K562 (cell line): ENCODE results near the gene CFAP221. TPM values are rescaled to one million over a fixed set of nuclear protein-coding genes. Genes with fewer than 3 reads are reported as not detected.

Source experiments
- ATAC-seq: fragments of 200-7000 bp; cut with Tn5 transposase; 3 replicates; pipeline ENCODE4 v1.9.1; 2020; ENCODE audit warnings: moderate library complexity
- BruUV-seq: library from RNA; stranded (reverse); fragments of 400-500 nt; replicated peaks from 2 replicates; lab custom pipeline; 2021; lab: Mats Ljungman, UMichigan
- CTCF ChIA-PET: fragments of 300-600 bp; formaldehyde crosslinking; extraction: SDS; loops from one replicate; lab custom pipeline; 2021; ENCODE audit warnings: low intra/inter-chr PET ratio; lab: Yijun Ruan, JAX
- POLR2A ChIA-PET: fragments of 300-600, 350-650 bp; sonication (Branson Sonifier 250); formaldehyde crosslinking; extraction: SDS; loops from one replicate; lab custom pipeline; 2021; ENCODE audit warnings: antibody characterized with exemption, inconsistent platforms; lab: Yijun Ruan, JAX
- DNase-seq, 4 experiments: peaks; one replicate each; pipeline versions ENCODE4 v3.0.0 to v3.0.0-alpha.2; 2011 to 2018; ENCODE audit warnings: low spot score in 3 of 4, mixed read lengths in 3 of 4; ENCODE audit errors: extremely low read depth in 1 of 4
- FAIRE-seq: peaks from 2 replicates; lab custom pipeline; 2011; peaks lifted over from hg19 to GRCh38; lab: Jason Lieb, UNC
- H2AFZ ChIP-seq: 2 replicates; pipeline ENCODE4 v1.6.0; 2011; ENCODE audit warnings: low read depth, low read length, control low read depth, inconsistent platforms
- H3K27ac ChIP-seq: fragments of 200-600 bp; 3 replicates; pipeline ENCODE4 v1.8.0; 2011; ENCODE audit warnings: low read depth, mild to moderate bottlenecking, control low read depth, inconsistent platforms, low read length, moderate library complexity, mixed read lengths; ENCODE audit errors: extremely low read depth
- H3K27me3 ChIP-seq, 2 experiments: fragments of 300-600 bp in 1 of 2; 2 replicates in 1 of 2; 3 replicates in 1 of 2; pipeline versions ENCODE4 v1.6.0 to v1.8.0; 2011; ENCODE audit warnings: inconsistent platforms in 2 of 2, low read length in 2 of 2, mild to moderate bottlenecking in 1 of 2, mixed read lengths in 1 of 2, moderate library complexity in 1 of 2; ENCODE audit not compliant: control insufficient read depth in 2 of 2, insufficient read depth in 2 of 2
- H3K36me3 ChIP-seq: fragments of 300-600 bp; 3 replicates; pipeline ENCODE4 v1.8.0; 2011; ENCODE audit warnings: mild to moderate bottlenecking, low read length, inconsistent platforms; ENCODE audit not compliant: control insufficient read depth, insufficient read depth
- H3K4me1 ChIP-seq, 2 experiments: fragments of 200-600 bp in 1 of 2; replicated peaks in 1 of 2; 2 replicates in 1 of 2; 3 replicates in 1 of 2; pipeline versions ENCODE4 v1.5.1 to v1.8.0; 2011; ENCODE audit warnings: inconsistent platforms in 2 of 2, low read length in 2 of 2, mild to moderate bottlenecking in 1 of 2, mixed read lengths in 1 of 2, moderate library complexity in 1 of 2; ENCODE audit not compliant: control insufficient read depth in 2 of 2, insufficient read depth in 2 of 2
- H3K4me2 ChIP-seq: 2 replicates; pipeline ENCODE4 v1.6.1; 2011; ENCODE audit warnings: low read length, control low read depth, inconsistent platforms, mixed read lengths; ENCODE audit not compliant: insufficient read depth
- H3K4me3 ChIP-seq: fragments of 200-600 bp; sonication (generic), shearing (Covaris generic); 2 replicates; pipeline ENCODE4 v1.5.1; 2016; ENCODE audit warnings: control low read depth, inconsistent platforms
- H3K79me2 ChIP-seq: fragments of 200-600 bp; 3 replicates; pipeline ENCODE4 v1.8.0; 2011; ENCODE audit warnings: low read length, inconsistent platforms; ENCODE audit not compliant: control insufficient read depth, insufficient read depth
- H3K9ac ChIP-seq, 2 experiments: 2 replicates each; pipeline versions ENCODE4 v1.6.0 to v1.6.1; 2011; ENCODE audit warnings: low read depth in 2 of 2, low read length in 2 of 2, control low read depth in 1 of 2, inconsistent platforms in 1 of 2, mild to moderate bottlenecking in 1 of 2, mixed read lengths in 1 of 2; ENCODE audit not compliant: insufficient read depth in 1 of 2
- H3K9me1 ChIP-seq: one replicate; pipeline ENCODE4 v1.6.0; 2011; ENCODE audit warnings: inconsistent platforms, mild to moderate bottlenecking, low read length, moderate library complexity; ENCODE audit not compliant: control insufficient read depth, insufficient read depth
- H3K9me3 ChIP-seq: replicated peaks from 2 replicates; pipeline ENCODE4 v1.5.1; 2011; ENCODE audit warnings: low read depth, low read length, inconsistent platforms; ENCODE audit not compliant: control insufficient read depth, insufficient read depth
- H4K20me1 ChIP-seq: replicated peaks from 2 replicates; pipeline ENCODE4 v1.6.1; 2011; ENCODE audit warnings: low read length, inconsistent platforms, mixed read lengths; ENCODE audit not compliant: control insufficient read depth, insufficient read depth
- ETV1 ChIP-seq: fragments of 450-650 bp; conservative IDR thresholded peaks from 2 replicates; pipeline ENCODE4 v1.6.1; 2016; ENCODE audit warnings: missing genetic modification characterization, control low read depth, low read depth, missing compliant biosample characterization
- GMEB1 ChIP-seq: fragments of 250-450 bp; sonication (Bioruptor Pico); IDR thresholded peaks from 2 replicates; pipeline ENCODE4 v1.4.0; 2020; ENCODE audit warnings: mild to moderate bottlenecking
- HNRNPK ChIP-seq: fragments of 200-400 bp; formaldehyde crosslinking; IDR thresholded peaks from one replicate; pipeline ENCODE4 v1.6.1; 2018; ENCODE audit warnings: mild to moderate bottlenecking, low read depth, low read length; ENCODE audit not compliant: poor library complexity, severe bottlenecking
- MXI1 ChIP-seq: IDR thresholded peaks from 2 replicates; pipeline ENCODE4 v1.6.1; 2011; ENCODE audit warnings: low read depth, mild to moderate bottlenecking, improper control_type of control experiment, low read length
- PTRF ChIP-seq: fragments of 450-650 bp; IDR thresholded peaks from 2 replicates; pipeline ENCODE4 v1.6.1; 2016; ENCODE audit warnings: mild to moderate bottlenecking, missing genetic modification characterization, missing compliant biosample characterization
- RBM25 ChIP-seq: fragments of 200-400 bp; formaldehyde crosslinking; IDR thresholded peaks from 2 replicates; pipeline ENCODE4 v1.6.1; 2018; ENCODE audit warnings: low read length, low read depth, moderate library complexity; ENCODE audit not compliant: severe bottlenecking
- TAF7 ChIP-seq: fragments of 450-650 bp; IDR thresholded peaks from 2 replicates; pipeline ENCODE4 v1.6.1; 2016; ENCODE audit warnings: missing genetic modification characterization, missing compliant biosample characterization
- TARDBP ChIP-seq: fragments of 450-650 bp; IDR thresholded peaks from 2 replicates; pipeline ENCODE4 v1.6.1; 2016
- TCFL5 ChIP-seq: fragments of 250-450 bp; sonication (Bioruptor Pico); conservative IDR thresholded peaks from 2 replicates; pipeline ENCODE4 v1.6.1; 2021; ENCODE audit warnings: mild to moderate bottlenecking, moderate library complexity, matching md5 sums
- TRIM28 ChIP-seq: fragments of 450-650 bp; IDR thresholded peaks from 2 replicates; pipeline ENCODE4 v1.6.1; 2017
- XRCC3 ChIP-seq: fragments of 450-650 bp; IDR thresholded peaks from 2 replicates; pipeline ENCODE4 v1.6.1; 2017; ENCODE audit warnings: mild to moderate bottlenecking, moderate library complexity
- ZNF324 ChIP-seq: fragments of 250-450 bp; sonication (Bioruptor Pico); IDR thresholded peaks from 2 replicates; pipeline ENCODE4 v1.4.0; 2020; ENCODE audit warnings: mild to moderate bottlenecking
- ZNF589 ChIP-seq: fragments of 200-800 bp; sonication (Bioruptor generic); IDR thresholded peaks from 2 replicates; pipeline ENCODE4 v1.6.1; 2016; ENCODE audit warnings: low read depth, missing genetic modification characterization, missing compliant biosample characterization
- ZNF644 ChIP-seq: fragments of 200-800 bp; sonication (Bioruptor generic); IDR thresholded peaks from 2 replicates; pipeline ENCODE4 v1.6.1; 2016; ENCODE audit warnings: low read depth, missing genetic modification characterization, missing compliant biosample characterization
- ZNF75A ChIP-seq: fragments of 450-650 bp; formaldehyde crosslinking; IDR thresholded peaks from 2 replicates; pipeline ENCODE4 v1.4.0; 2020; ENCODE audit warnings: mild to moderate bottlenecking
- ZNF79 ChIP-seq: fragments of 250-450 bp; sonication (Bioruptor Pico); IDR thresholded peaks from 2 replicates; pipeline ENCODE4 v1.4.0; 2020; ENCODE audit warnings: low read depth, mild to moderate bottlenecking, moderate library complexity
- ZSCAN32 ChIP-seq: fragments of 450-650 bp; formaldehyde crosslinking; IDR thresholded peaks from 2 replicates; pipeline ENCODE4 v1.4.0; 2020; ENCODE audit warnings: mild to moderate bottlenecking, moderate library complexity
- WGBS: fragments of 100-300 bp; shearing (Covaris generic); methylation state at CpG from one replicate; pipeline ENCODE4 v1.1.6; 2016; ENCODE audit warnings: low coverage, mixed read lengths; ENCODE audit not compliant: insufficient coverage; ENCODE audit errors: missing lambda C conversion rate; 5-methylcytosine and 5-hydroxymethylcytosine counted together
- in situ Hi-C: fragments of 300-500 bp; cut with MboI; formaldehyde crosslinking; loops from 4 replicates; pipeline ENCODE4 v1.15.0; 2018; ENCODE audit warnings: inconsistent platforms, mixed read lengths
- intact Hi-C: fragments of 100-400 bp; cut with micrococcal nuclease; formaldehyde crosslinking; loops from 2 replicates; pipeline ENCODE4 v1.14.2; 2022
- polyA plus RNA-seq, 8 experiments: library from polyadenylated mRNA; depleted of rRNA in 4 of 8; stranded (reverse) in 5 of 8; unstranded in 3 of 8; fragments of >200 nt; fragmentation: Nextera tagmentation in 2 of 8; fragmentation: Illumina TruSeq in 1 of 8; extraction: Ambion mirVana in 2 of 8; extraction: Trizol in 1 of 8; gene quantifications; 2 replicates each; pipeline versions ENCODE4 v1.2.1 to v1.2.3, GENCODE V29; 2011 to 2014; ENCODE audit warnings: inconsistent platforms in 1 of 8, missing spikeins in 1 of 8
- total RNA-seq, 7 experiments: library from RNA; depleted of rRNA in 6 of 7; stranded (reverse); fragments of >200 nt in 6 of 7; fragmentation: Illumina TruSeq in 2 of 7; extraction: Trizol in 2 of 7; gene quantifications; 2 replicates each; pipeline versions ENCODE4 v1.2.1 to v1.2.3, GENCODE V29; 2011 to 2021; ENCODE audit warnings: low replicate concordance in 1 of 7
- TF ChIP-seq, protein P1 (sequence below): IDR thresholded peaks from 2 replicates; pipeline ENCODE4 v1.6.1; 2011; ENCODE audit not compliant: insufficient read length; ENCODE audit errors: extremely low read depth

CFAP221 gene
- total and polyA plus RNA-seq, 9 of the 15 experiments (the other 6 are each of a cell fraction or from before 2014, with no cell fraction given): 0.09 to 1.4 (median 0.65) TPM

GRCh38 chr2:119694470-119694844, 150.2 kb downstream of the CFAP221 start:
- POLR2A ChIA-PET: interaction anchor here (0.7 kb wide), 1 partner anchor 8 kb away, joined by 3 read pairs; no protein-coding TSS in a partner anchor
- no peak overlapping the region for H3K4me2 ChIP-seq

More at GRCh38 chr2:119694470-119694844, 150.2 kb downstream of the CFAP221 start:
- Histone ChIP-seq H3K9ac (no peak overlapping the region), H3K9me1 (no peaks in the 10 kb centered on the region), H3K27ac (no peak overlapping the region), H3K9me3 (no peaks in the 10 kb centered on the region), H2AFZ (no peak overlapping the region), H3K27me3 (peaks cover 2 to 13% of the 10 kb centered on the region in 2 experiments; a peak in 1 of 5 replicates), H3K4me1 (peaks cover 0 to 6% of the 10 kb centered on the region in 2 experiments; a peak in 1 of 5 replicates)
- no TSS peak for BruUV-seq
- DNase-seq (no peak), ATAC-seq (no peak)
- in situ Hi-C loops (no loop called here), intact Hi-C loops (no loop called here)
- TF ChIP-seq TRIM28: no peak
- TF ChIP-seq TAF7 (tag): no peak
- TF ChIP-seq, protein P1, sequence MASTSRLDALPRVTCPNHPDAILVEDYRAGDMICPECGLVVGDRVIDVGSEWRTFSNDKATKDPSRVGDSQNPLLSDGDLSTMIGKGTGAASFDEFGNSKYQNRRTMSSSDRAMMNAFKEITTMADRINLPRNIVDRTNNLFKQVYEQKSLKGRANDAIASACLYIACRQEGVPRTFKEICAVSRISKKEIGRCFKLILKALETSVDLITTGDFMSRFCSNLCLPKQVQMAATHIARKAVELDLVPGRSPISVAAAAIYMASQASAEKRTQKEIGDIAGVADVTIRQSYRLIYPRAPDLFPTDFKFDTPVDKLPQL: no peak
- TF ChIP-seq ZNF589 (CRISPR knock-in tag): no peak
- no peak for TF ChIP-seq PTRF
- TF ChIP-seq RBM25: no peak
- TF ChIP-seq ZSCAN32 (CRISPR knock-in tag): no peak
- TF ChIP-seq GMEB1: no peak
- no peak for TF ChIP-seq XRCC3
- TF ChIP-seq ZNF324: no peak
- TF ChIP-seq TCFL5 (CRISPR knock-in tag): no peak
- TF ChIP-seq TARDBP: no peak
- TF ChIP-seq ZNF75A (CRISPR knock-in tag): no peak
- TF ChIP-seq HNRNPK: no peak
- no peak for TF ChIP-seq ETV1 (tag)
- no peak for TF ChIP-seq MXI1
- TF ChIP-seq ZNF79 (CRISPR knock-in tag): no peak
- no peak for TF ChIP-seq ZNF644
- TF ChIP-seq, all 486 proteins: peak for 0
- Histone ChIP-seq H3K79me2 (no peaks in the 10 kb centered on the region), H3K4me3 (no peak overlapping the region), H4K20me1 (no peaks in the 10 kb centered on the region), H3K36me3 (no peaks in the 10 kb centered on the region)
- no peak for FAIRE-seq
- CTCF ChIA-PET: no interaction called here
- 26% methylated on average over 10 of the region's 10 CpGs for WGBS
